Trophoblast cell (in vitro differentiated cells and primary cell): Measurements from ENCODE around the gene CIC.

Experiments
- DNase-seq, 2 donors: peaks; one replicate each; pipeline ENCODE4 v3.0.0-alpha.2; 2016
- H2AFZ ChIP-seq: 2 replicates; pipeline ENCODE4 v1.6.1; 2013; ENCODE audit warnings: low read length, moderate library complexity, mild to moderate bottlenecking; ENCODE audit not compliant: insufficient read depth, poor library complexity
- H2AK5ac ChIP-seq: 2 replicates; pipeline ENCODE4 v1.6.1; 2013; ENCODE audit warnings: mild to moderate bottlenecking, low read length
- H2BK120ac ChIP-seq: 2 replicates; pipeline ENCODE4 v1.6.1; 2013; ENCODE audit warnings: low read length, mild to moderate bottlenecking, moderate library complexity; ENCODE audit not compliant: insufficient read depth, poor library complexity
- H2BK12ac ChIP-seq: 2 replicates; pipeline ENCODE4 v1.6.1; 2013; ENCODE audit warnings: mild to moderate bottlenecking, low read length, moderate library complexity
- H2BK5ac ChIP-seq: 2 replicates; pipeline ENCODE4 v1.6.1; 2013; ENCODE audit warnings: low read length, low read depth, moderate library complexity, mild to moderate bottlenecking; ENCODE audit not compliant: poor library complexity
- H3K14ac ChIP-seq: 2 replicates; pipeline ENCODE4 v1.6.1; 2013; ENCODE audit warnings: mild to moderate bottlenecking, low read length
- H3K18ac ChIP-seq: 2 replicates; pipeline ENCODE4 v1.6.1; 2013; ENCODE audit warnings: mild to moderate bottlenecking, low read length
- H3K23ac ChIP-seq: 2 replicates; pipeline ENCODE4 v1.6.1; 2013; ENCODE audit warnings: low read length
- H3K27ac ChIP-seq: 2 replicates; pipeline ENCODE4 v1.5.1; 2013; ENCODE audit warnings: low read depth, mild to moderate bottlenecking, inconsistent platforms, low read length, moderate library complexity
- H3K27me3 ChIP-seq: 2 replicates; pipeline ENCODE4 v1.6.1; 2013; ENCODE audit warnings: inconsistent platforms, mild to moderate bottlenecking, low read length, moderate library complexity; ENCODE audit not compliant: insufficient read depth
- H3K36me3 ChIP-seq, 2 experiments: 1 replicate in 1 of 2; 2 replicates in 1 of 2; pipeline ENCODE4 v1.6.1; 2013; ENCODE audit warnings: low read length in 2 of 2, mild to moderate bottlenecking in 2 of 2, moderate library complexity in 1 of 2; ENCODE audit not compliant: insufficient read depth in 2 of 2, control insufficient read depth in 1 of 2
- H3K4ac ChIP-seq: 2 replicates; pipeline ENCODE4 v1.6.1; 2013; ENCODE audit warnings: low read depth, mild to moderate bottlenecking, low read length, moderate library complexity
- H3K4me1 ChIP-seq, 2 experiments: 1 replicate in 1 of 2; 2 replicates in 1 of 2; pipeline ENCODE4 v1.6.1; 2013; ENCODE audit warnings: low read length in 2 of 2, mild to moderate bottlenecking in 2 of 2, moderate library complexity in 1 of 2; ENCODE audit not compliant: insufficient read depth in 2 of 2, control insufficient read depth in 1 of 2
- H3K4me2 ChIP-seq: 2 replicates; pipeline ENCODE4 v1.6.1; 2013; ENCODE audit warnings: inconsistent platforms, mild to moderate bottlenecking, low read length, moderate library complexity
- H3K4me3 ChIP-seq: 2 replicates; pipeline ENCODE4 v1.5.1; 2013; ENCODE audit warnings: mild to moderate bottlenecking, low read depth, low read length, inconsistent platforms
- H3K79me1 ChIP-seq: one replicate; pipeline ENCODE4 v1.6.1; 2013; ENCODE audit warnings: low read length
- H3K79me2 ChIP-seq: 2 replicates; pipeline ENCODE4 v1.6.1; 2013; ENCODE audit warnings: low read length, mild to moderate bottlenecking; ENCODE audit not compliant: control insufficient read depth, insufficient read depth, poor library complexity
- H3K9ac ChIP-seq: 2 replicates; pipeline ENCODE4 v1.6.1; 2013; ENCODE audit warnings: mild to moderate bottlenecking, low read length
- H3K9me3 ChIP-seq: 2 replicates; pipeline ENCODE4 v1.6.1; 2013; ENCODE audit warnings: low read depth, mild to moderate bottlenecking, control low read depth, inconsistent platforms, low read length; ENCODE audit not compliant: insufficient read depth
- H4K12ac ChIP-seq: 2 replicates; pipeline ENCODE4 v1.6.1; 2013; ENCODE audit warnings: low read depth, mild to moderate bottlenecking, low read length, moderate library complexity
- H4K8ac ChIP-seq: 2 replicates; pipeline ENCODE4 v1.6.1; 2013; ENCODE audit warnings: low read depth, mild to moderate bottlenecking, low read length, moderate library complexity
- H4K91ac ChIP-seq: one replicate; pipeline ENCODE4 v1.6.1; 2013; ENCODE audit warnings: low read depth, mild to moderate bottlenecking, low read length, moderate library complexity
- WGBS: extraction: QIAGEN DNeasy Blood & Tissue Kit; methylation state at CpG from one replicate; pipeline ENCODE4 v1.1.7; 2013; ENCODE audit warnings: missing lambda C conversion rate; ENCODE audit not compliant: insufficient read length, insufficient coverage; ENCODE audit errors: extremely low coverage; 5-methylcytosine and 5-hydroxymethylcytosine counted together

The CIC gene

DNA sequence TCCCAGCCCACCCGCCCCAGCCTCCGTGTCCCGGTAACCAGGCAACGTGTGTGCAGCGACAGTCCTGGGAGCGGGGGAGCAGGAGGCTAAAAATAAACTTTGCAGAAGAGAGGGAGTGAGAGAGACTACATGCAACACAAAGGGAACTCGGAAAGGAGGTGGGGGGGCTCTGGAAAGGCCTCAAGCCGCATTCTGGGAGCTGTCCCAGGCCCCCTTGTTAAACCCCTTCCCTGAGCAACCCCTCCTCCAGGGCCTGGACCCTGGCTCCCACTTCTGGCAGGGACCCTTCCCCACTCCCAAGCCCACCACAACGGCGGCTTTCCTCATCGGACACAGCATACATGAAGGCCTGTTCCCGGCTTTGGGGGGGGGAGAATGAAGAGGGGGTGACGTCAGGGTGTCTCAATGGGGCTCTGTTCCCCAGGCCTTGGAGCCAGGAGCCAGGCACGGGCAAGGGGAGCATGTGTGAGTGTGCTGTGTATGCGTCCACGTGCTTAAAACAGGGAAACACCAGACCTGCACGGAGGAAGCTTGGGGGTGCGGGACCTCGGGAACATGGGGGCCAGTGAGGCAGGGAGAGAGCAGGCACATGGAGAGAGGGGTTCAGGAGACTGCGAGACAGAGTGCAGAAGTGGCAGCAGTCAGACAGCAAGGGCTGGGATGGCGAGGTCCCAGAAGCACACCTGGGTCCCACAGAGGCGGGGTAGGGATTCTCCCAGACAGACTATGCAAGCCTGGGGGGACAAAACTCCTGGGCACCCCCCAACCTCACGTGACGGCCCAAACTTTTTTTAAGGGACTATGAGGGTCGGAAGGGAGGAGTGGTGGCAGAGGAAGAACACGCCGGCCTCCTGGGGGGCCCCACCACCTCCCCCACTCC is 16.4 kb upstream of the CIC start:
- peak overlapping the region; percentile 36 for H3K18ac ChIP-seq
- peaks cover 27 to 38% of the 10 kb centered on the region in 2 experiments for H3K36me3 ChIP-seq
- H3K79me1 ChIP-seq: peaks cover 31% of the 10 kb centered on the region
- peak overlapping the region; percentile 4 for H2AK5ac ChIP-seq
- peak overlapping the region; percentile 75 for H3K4me2 ChIP-seq
- peak overlapping the region; percentile 10 for H2BK5ac ChIP-seq
- no peak overlapping the region for H3K23ac ChIP-seq
- H3K14ac ChIP-seq: peak overlapping the region; percentile 20
- H4K91ac ChIP-seq: peak overlapping the region; percentile 93
- H2BK12ac ChIP-seq: peak overlapping the region; percentile 21
- H3K4ac ChIP-seq: peak overlapping the region; percentile 73
- peak overlapping the region; percentile 25 for H4K8ac ChIP-seq
- peak overlapping the region; percentile 63 for H3K27ac ChIP-seq
- H4K12ac ChIP-seq: no peak overlapping the region
- peaks cover 18 to 23% of the 10 kb centered on the region in 2 experiments for H3K4me1 ChIP-seq
- DNase-seq: no peak
- no peaks in the 10 kb centered on the region for H3K27me3 ChIP-seq
- no peaks in the 10 kb centered on the region for H3K9me3 ChIP-seq
- H3K79me2 ChIP-seq: peaks cover 32% of the 10 kb centered on the region
- peak overlapping the region; percentile 16 for H2BK120ac ChIP-seq
- H2AFZ ChIP-seq: no peak overlapping the region
- H3K9ac ChIP-seq: peak overlapping the region; percentile 50
- WGBS: no CpG with 5 or more reads among the region's 27 CpGs
- peak overlapping the region; percentile 73 for H3K4me3 ChIP-seq

DNA sequence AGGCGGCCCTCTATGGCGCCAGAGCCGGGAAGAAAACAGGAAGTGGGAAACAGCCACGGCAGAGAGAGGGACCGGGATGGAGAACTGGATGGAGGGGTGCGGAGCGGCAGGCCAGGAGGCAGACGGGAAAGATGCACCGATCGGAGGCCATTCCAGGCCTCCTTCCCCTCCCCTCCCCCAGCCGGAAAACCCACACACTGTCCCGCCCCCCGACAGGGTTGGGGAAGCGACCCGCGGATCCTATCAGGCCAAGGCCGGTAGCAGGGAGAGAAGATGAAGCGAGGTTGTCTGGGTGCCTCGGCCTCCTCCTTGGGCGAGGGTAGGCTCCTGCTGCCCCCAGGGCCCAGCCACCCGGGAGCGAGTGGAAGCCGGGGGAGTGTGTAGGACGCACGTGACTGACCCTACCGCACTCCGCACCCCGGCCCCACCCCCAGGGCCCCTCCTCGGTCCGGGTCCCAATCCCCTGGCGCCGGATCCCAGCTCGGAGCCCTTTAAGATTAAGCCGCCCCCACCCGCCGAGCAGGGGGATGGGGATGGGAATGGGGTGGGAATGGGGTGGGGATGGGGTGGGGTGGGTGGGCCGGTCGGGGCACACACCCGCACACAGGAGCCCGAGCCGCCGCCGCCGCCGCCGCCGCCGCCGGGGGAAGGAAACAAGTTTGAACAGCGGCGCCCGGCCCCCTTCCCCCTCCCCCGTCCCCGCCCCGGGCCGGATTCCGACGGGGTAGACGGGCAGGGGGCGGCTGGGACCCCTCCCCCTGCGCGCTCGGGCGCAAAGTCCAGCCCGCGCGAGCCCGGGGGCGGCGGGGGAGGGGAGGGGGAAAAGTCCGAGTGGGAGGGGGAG is 15.6 kb upstream of the CIC start:
- H3K79me2 ChIP-seq: peaks cover 32% of the 10 kb centered on the region
- H3K79me1 ChIP-seq: peaks cover 31% of the 10 kb centered on the region
- peak overlapping the region; percentile 73 for H3K4ac ChIP-seq
- peaks cover 18 to 23% of the 10 kb centered on the region in 2 experiments for H3K4me1 ChIP-seq
- H3K18ac ChIP-seq: peak overlapping the region; percentile 69
- H3K27ac ChIP-seq: peak overlapping the region; percentile 96
- peak; percentile 20 to 40 for DNase-seq
- peak overlapping the region; percentile 99 for H3K4me3 ChIP-seq
- peak overlapping the region; percentile 99 for H2BK5ac ChIP-seq
- H3K4me2 ChIP-seq: peak overlapping the region; percentile 75
- H3K36me3 ChIP-seq: peaks cover 24 to 35% of the 10 kb centered on the region in 2 experiments
- H3K27me3 ChIP-seq: no peaks in the 10 kb centered on the region
- peak overlapping the region; percentile 98 for H2AK5ac ChIP-seq
- peak overlapping the region; percentile 98 for H4K91ac ChIP-seq
- H2BK120ac ChIP-seq: peak overlapping the region; percentile 61
- no CpG with 5 or more reads among the region's 71 CpGs for WGBS
- H4K12ac ChIP-seq: peak overlapping the region; percentile 87
- peak overlapping the region; percentile 50 for H3K9ac ChIP-seq
- peak overlapping the region; percentile 69 for H2AFZ ChIP-seq
- H3K14ac ChIP-seq: peak overlapping the region; percentile 97
- H2BK12ac ChIP-seq: peak overlapping the region; percentile 46
- peak overlapping the region; percentile 83 for H4K8ac ChIP-seq
- no peaks in the 10 kb centered on the region for H3K9me3 ChIP-seq
- H3K23ac ChIP-seq: no peak overlapping the region

DNA sequence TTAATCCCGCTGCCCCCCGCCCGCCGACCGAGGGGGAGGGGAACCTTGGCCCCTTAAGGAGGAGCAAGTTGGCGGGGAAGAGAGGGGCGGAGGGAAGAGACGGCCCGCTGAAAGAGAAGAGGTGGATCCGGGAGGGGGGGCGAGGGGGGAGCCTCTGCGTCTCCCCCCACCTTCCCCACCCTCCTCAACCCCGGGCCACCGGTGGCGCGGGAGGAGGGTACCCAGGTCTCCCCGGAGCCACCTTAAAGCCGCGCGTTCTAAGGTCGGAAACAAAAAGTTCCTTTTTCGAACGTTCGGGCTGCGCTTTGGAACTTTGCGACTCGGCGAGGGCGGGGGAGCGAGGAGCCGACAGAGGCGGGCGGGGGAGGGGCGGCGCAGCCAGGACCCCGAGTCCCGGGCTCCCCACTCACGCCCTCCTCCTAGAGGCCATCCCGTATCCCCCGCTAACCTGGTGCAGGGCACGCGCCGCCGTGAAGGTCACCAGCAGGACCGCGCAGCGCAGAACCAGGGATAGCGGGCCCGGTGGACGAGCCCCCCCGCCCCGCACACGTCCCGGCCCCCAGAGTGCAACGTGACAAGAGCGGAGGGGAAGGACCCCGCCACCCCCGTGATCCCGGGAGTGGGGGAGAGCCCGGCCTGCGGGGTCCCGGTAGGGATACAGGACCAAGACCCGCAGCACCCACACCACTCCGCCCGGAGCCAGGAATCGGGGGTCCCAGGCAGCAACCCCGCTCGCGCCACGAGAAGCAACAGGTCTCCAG is 14.8 kb upstream of the CIC start:
- Histone ChIP-seq H3K23ac (no peak overlapping the region), H2AK5ac (peak overlapping the region; percentile 100), H3K79me2 (peaks cover 32% of the 10 kb centered on the region), H3K4me3 (peak overlapping the region; percentile 99), H3K9ac (peak overlapping the region; percentile 95), H3K4me1 (peaks cover 18 to 23% of the 10 kb centered on the region in 2 experiments), H3K9me3 (no peaks in the 10 kb centered on the region), H3K4me2 (peak overlapping the region; percentile 63), H3K27me3 (no peaks in the 10 kb centered on the region), H3K18ac (peak overlapping the region; percentile 100), H2BK12ac (peak overlapping the region; percentile 76), H3K36me3 (peaks cover 16 to 26% of the 10 kb centered on the region in 2 experiments), H2BK120ac (peak overlapping the region; percentile 97), H4K12ac (peak overlapping the region; percentile 97), H2AFZ (peak overlapping the region; percentile 45), H4K8ac (peak overlapping the region; percentile 76), H3K27ac (peak overlapping the region; percentile 96), H4K91ac (peak overlapping the region; percentile 98), H3K4ac (peak overlapping the region; percentile 100), H2BK5ac (peak overlapping the region; percentile 99), H3K14ac (peak overlapping the region; percentile 99), H3K79me1 (peaks cover 31% of the 10 kb centered on the region)
- peak; percentile 41 to 72 for DNase-seq
- no CpG with 5 or more reads among the region's 70 CpGs for WGBS
